GM12892 (cell line): Measurements from ENCODE around the gene EPHB1. TPM values are rescaled to one million over a fixed set of nuclear protein-coding genes. Genes with fewer than 3 reads are reported as not detected.

Experiments
- DNase-seq: peaks from one replicate; pipeline ENCODE4 v3.0.0; 2011; ENCODE audit not compliant: insufficient read length
- FAIRE-seq: peaks from 2 replicates; lab custom pipeline; 2011; peaks lifted over from hg19 to GRCh38; lab: Jason Lieb, UNC
- POLR2A ChIP-seq: IDR thresholded peaks from 2 replicates; pipeline ENCODE4 v1.6.1; 2011; ENCODE audit warnings: low read depth, low read length, control low read depth
- POLR2AphosphoS5 ChIP-seq: IDR thresholded peaks from 2 replicates; pipeline ENCODE4 v1.6.1; 2011; ENCODE audit warnings: low read depth, low read length, control low read depth
- TAF1 ChIP-seq: IDR thresholded peaks from 2 replicates; pipeline ENCODE4 v1.6.1; 2011; ENCODE audit warnings: low read depth, mild to moderate bottlenecking, control low read depth, low read length, borderline replicate concordance
- polyA plus RNA-seq: library from polyadenylated mRNA; unstranded; fragments of >200 nt; gene quantifications from one replicate; pipeline ENCODE4 v1.2.1, GENCODE V29; 2012; ENCODE audit warnings: missing spikeins, inconsistent platforms; ENCODE audit not compliant: missing spikeins

The EPHB1 gene
- 0.53 TPM for polyA plus RNA-seq

- no peak for TF ChIP-seq POLR2A
- TF ChIP-seq TAF1: no peak
- FAIRE-seq (peak; percentile 78), DNase-seq (peak; percentile 75)
These were observed at the start of gene EPHB1 for GRCh38 chr3:134794950-134795745. Gene EPHB1 (plus strand): TSS chr3:134795260.

- DNase-seq: no peak
- no peak for TF ChIP-seq TAF1
- no peak for TF ChIP-seq POLR2AphosphoS5
- no peak for TF ChIP-seq POLR2A
- FAIRE-seq: no peak
These were observed 46.4 kb upstream of the EPHB1 start for GRCh38 chr3:134748698-134749097.

DNA sequence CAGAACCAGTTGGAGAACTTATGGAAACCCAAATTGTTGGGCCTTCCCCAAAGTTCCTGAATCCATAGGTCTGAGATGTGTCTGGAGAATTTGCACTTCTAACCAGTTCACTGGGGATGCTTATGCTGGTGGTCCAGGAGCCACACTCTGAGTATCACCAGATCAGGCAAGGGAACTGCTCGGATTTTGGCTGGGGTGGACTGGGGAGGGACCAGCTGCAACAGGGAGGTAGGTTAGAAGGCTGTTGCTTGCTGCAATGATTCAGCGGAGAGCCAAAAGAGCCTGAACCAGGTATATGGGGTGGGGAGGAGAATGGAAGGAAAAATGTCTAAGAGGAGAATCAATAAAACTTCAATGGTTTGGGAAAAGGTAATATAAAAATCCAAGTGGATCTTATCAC lies 45.9 kb upstream of the EPHB1 start:
- no peak for DNase-seq
- TF ChIP-seq POLR2A (no peak), POLR2AphosphoS5 (no peak), TAF1 (no peak)
- no peak for FAIRE-seq

GRCh38 chr3:134749802-134750553 lies 45.1 kb upstream of the EPHB1 start:
- no peak for TF ChIP-seq POLR2AphosphoS5
- no peak for TF ChIP-seq TAF1
- TF ChIP-seq POLR2A: no peak
- DNase-seq (no peak), FAIRE-seq (no peak)

- TF ChIP-seq POLR2AphosphoS5 (no peak), TAF1 (no peak), POLR2A (no peak)
- DNase-seq (no peak), FAIRE-seq (no peak)
These were observed 43.2 kb upstream of the EPHB1 start for GRCh38 chr3:134751831-134752230.

GRCh38 chr3:134752761-134753461 lies 42.1 kb upstream of the EPHB1 start:
- DNase-seq (no peak), FAIRE-seq (no peak)
- no peak for TF ChIP-seq POLR2A
- no peak for TF ChIP-seq TAF1
- TF ChIP-seq POLR2AphosphoS5: no peak

DNA sequence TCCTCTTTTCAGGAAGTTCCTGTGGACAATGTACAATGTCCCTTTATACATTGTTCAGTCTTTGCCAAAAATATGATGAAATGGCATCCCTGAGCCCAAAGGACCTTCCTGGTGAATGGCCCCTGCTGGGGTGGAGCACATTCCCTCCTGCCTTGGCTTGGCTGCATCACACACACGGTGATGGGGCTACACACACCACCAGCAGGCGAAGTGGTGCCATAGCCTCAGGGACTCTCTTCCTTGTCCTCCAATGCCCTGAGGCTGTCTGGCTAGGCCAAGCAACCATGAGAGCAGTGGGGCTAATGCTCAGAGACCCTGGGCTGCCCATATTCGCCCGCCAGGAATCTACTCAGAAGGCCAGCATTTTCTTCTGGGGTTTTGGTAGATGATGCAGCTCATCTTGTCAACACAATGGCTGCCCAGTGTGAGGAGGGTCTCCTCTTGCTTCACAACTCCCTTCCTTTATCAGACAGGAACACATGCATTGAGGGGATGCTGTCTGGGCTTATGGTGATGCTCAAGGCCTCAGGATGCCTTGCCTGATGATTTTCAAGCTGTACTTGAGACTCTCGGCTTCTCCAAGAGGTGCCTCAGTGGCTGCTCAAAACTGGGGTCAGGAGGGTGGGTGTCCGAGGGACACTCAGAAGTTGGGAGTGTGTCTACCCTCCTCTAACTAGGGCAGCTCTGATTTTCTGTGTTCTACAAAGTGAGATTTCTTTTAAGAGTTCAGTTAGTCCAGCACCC lies 40.9 kb upstream of the EPHB1 start:
- FAIRE-seq: no peak
- TF ChIP-seq TAF1 (no peak), POLR2A (no peak), POLR2AphosphoS5 (no peak)
- DNase-seq: no peak

GRCh38 chr3:134754768-134755559 lies 40.1 kb upstream of the EPHB1 start:
- no peak for FAIRE-seq
- DNase-seq: peak; percentile 38

DNA sequence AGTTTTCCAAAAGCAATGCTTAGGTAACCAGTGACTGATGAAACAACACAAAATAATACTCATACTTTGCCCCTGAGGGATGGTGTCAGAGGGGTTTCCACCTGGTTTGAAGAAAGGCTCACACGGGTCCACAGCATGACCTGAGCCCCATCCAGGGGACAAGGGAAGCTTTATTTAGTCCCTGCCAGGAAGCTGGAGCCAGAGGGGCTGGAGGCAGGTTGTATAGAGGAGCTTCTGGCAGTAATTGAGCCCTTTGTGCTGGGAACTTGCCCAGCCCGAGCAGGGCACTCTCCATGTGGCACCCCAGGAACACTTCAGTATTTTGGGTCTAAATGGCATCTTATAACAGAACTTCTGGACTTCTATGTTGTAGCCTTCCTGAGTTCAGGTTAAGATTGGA lies 39.2 kb upstream of the EPHB1 start:
- FAIRE-seq (no peak), DNase-seq (no peak)
- TF ChIP-seq TAF1: no peak
- no peak for TF ChIP-seq POLR2A
- no peak for TF ChIP-seq POLR2AphosphoS5

More at GRCh38 chr3:134754768-134755559, 40.1 kb upstream of the EPHB1 start:
- no peak for TF ChIP-seq POLR2AphosphoS5
- no peak for TF ChIP-seq POLR2A
- no peak for TF ChIP-seq TAF1

DNA sequence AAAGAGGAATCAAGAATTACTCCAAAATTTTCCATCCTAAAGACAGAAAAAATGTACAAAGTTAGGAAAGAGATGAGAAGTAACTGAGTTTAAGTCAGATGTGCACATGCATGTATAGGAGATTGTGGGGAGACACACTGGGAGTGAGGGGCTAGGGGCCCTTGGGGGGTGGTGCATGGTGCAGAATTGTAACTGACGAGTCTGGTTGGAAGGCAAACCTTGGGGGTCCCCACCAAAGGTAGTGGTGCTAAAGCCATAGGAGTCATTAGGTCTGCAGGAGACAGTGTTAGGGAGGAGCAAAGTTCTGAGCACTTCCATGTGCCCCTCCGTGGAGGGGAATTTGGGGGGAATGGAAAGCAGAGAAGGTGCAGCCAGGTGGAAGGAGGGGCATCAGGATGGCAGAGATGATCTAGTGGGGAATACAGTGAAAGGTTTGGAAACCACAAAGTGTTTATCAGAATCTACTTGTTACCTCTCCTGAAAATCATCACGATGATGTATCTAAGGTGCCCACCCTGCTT lies 37.5 kb upstream of the EPHB1 start:
- DNase-seq: no peak
- TF ChIP-seq POLR2AphosphoS5 (no peak), POLR2A (no peak), TAF1 (no peak)
- FAIRE-seq: no peak
